ENCODE measurements around the gene FAM107A.

FAM107A gene

DNA sequence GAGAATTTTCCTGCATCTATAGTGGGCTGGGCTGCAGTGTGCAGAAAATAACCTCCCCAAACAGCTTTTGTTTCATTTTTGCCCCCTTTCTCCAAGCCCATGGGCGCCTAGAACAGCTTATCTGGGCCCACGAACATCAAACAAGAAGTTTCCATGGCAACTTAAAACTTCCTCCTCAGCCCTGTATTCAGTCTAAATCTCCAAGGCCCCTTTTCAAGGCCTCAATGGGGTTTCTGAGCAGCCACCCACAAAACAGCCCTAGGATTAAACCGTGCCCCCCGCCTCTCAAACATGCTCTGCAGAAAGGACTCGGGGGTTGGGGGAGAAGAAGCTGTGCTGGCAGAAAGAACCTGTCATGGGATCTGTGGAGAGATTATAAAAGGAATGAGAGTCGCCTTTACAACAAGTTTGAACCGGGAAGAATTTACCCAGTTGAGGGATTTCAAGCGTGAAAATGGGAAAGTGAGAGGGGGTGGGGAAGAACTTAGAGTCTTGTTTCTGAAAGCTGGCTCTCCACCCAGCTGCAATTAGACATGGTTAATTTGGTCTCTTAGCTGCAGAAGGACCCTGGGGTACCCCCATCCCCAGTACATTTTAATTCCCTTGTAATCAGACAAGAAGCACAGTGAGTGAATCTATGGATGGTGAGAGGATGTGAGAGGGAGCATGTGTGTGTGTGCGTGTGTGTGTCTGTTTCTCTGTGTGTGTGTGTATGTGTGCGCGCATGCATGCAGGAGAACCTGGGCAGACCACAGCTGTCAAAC is 4.3 kb upstream of the FAM107A start:
- no peak overlapping the region for H3K4me3 ChIP-seq (ENCODE audit: low read depth, low read length)
- no peak overlapping the region for H3K27ac ChIP-seq
- TF ChIP-seq, protein P1, sequence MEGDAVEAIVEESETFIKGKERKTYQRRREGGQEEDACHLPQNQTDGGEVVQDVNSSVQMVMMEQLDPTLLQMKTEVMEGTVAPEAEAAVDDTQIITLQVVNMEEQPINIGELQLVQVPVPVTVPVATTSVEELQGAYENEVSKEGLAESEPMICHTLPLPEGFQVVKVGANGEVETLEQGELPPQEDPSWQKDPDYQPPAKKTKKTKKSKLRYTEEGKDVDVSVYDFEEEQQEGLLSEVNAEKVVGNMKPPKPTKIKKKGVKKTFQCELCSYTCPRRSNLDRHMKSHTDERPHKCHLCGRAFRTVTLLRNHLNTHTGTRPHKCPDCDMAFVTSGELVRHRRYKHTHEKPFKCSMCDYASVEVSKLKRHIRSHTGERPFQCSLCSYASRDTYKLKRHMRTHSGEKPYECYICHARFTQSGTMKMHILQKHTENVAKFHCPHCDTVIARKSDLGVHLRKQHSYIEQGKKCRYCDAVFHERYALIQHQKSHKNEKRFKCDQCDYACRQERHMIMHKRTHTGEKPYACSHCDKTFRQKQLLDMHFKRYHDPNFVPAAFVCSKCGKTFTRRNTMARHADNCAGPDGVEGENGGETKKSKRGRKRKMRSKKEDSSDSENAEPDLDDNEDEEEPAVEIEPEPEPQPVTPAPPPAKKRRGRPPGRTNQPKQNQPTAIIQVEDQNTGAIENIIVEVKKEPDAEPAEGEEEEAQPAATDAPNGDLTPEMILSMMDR (IDR thresholded peaks at IDR 0.05): no peak
- no peak overlapping the region for H2AFZ ChIP-seq
- H3K9me3 ChIP-seq (ENCODE audit: control insufficient read depth, low read length): no peaks in the 10 kb centered on the region
- no peaks in the 10 kb centered on the region for H3K79me2 ChIP-seq
- no peak overlapping the region for H3K4me2 ChIP-seq (ENCODE audit: low read length)
- no peak overlapping the region for H3K9ac ChIP-seq
- H3K4me1 ChIP-seq: peaks cover 5% of the 10 kb centered on the region
- peaks cover 4% of the 10 kb centered on the region for H3K27me3 ChIP-seq (ENCODE audit: control insufficient read depth, insufficient read depth, low read length)
- no peaks in the 10 kb centered on the region for H3K36me3 ChIP-seq (ENCODE audit: control insufficient read depth, insufficient read depth, low read length)

GRCh38 chr3:58580826-58581327 is 3.7 kb upstream of the FAM107A start:
- H3K9me3 ChIP-seq (ENCODE audit: control insufficient read depth, low read length): no peaks in the 10 kb centered on the region
- no peak overlapping the region for H3K27ac ChIP-seq
- no peaks in the 10 kb centered on the region for H3K79me2 ChIP-seq
- no peak overlapping the region for H3K9ac ChIP-seq
- peaks cover under 1% of the 10 kb centered on the region for H3K27me3 ChIP-seq (ENCODE audit: control insufficient read depth, insufficient read depth, low read length)
- no peak overlapping the region for H3K4me3 ChIP-seq (ENCODE audit: low read depth, low read length)
- no peak overlapping the region for H3K4me2 ChIP-seq (ENCODE audit: low read length)
- H2AFZ ChIP-seq: no peak overlapping the region
- TF ChIP-seq, protein P1 (IDR thresholded peaks at IDR 0.05): no peak
- peaks cover 3% of the 10 kb centered on the region for H3K4me1 ChIP-seq
- H3K36me3 ChIP-seq (ENCODE audit: control insufficient read depth, insufficient read depth, low read length): no peaks in the 10 kb centered on the region

GRCh38 chr3:58578873-58579272 is 1.7 kb upstream of the FAM107A start:
- no peak overlapping the region for H3K4me2 ChIP-seq (ENCODE audit: low read length)
- H2AFZ ChIP-seq: no peak overlapping the region
- no peaks in the 10 kb centered on the region for H3K79me2 ChIP-seq
- H3K36me3 ChIP-seq (ENCODE audit: control insufficient read depth, insufficient read depth, low read length): no peaks in the 10 kb centered on the region
- TF ChIP-seq, protein P1 (IDR thresholded peaks at IDR 0.05): no peak
- no peak overlapping the region for H3K9ac ChIP-seq
- no peaks in the 10 kb centered on the region for H3K9me3 ChIP-seq (ENCODE audit: control insufficient read depth, low read length)
- H3K4me1 ChIP-seq: no peaks in the 10 kb centered on the region
- H3K4me3 ChIP-seq (ENCODE audit: low read depth, low read length): no peak overlapping the region
- H3K27me3 ChIP-seq (ENCODE audit: control insufficient read depth, insufficient read depth, low read length): no peaks in the 10 kb centered on the region
- H3K27ac ChIP-seq: no peak overlapping the region

GRCh38 chr3:58576716-58577115 is 475 bp downstream of the FAM107A start:
- no peak overlapping the region for H3K9ac ChIP-seq
- no peaks in the 10 kb centered on the region for H3K36me3 ChIP-seq (ENCODE audit: control insufficient read depth, insufficient read depth, low read length)
- TF ChIP-seq, protein P1 (IDR thresholded peaks at IDR 0.05): no peak
- H3K27me3 ChIP-seq (ENCODE audit: control insufficient read depth, insufficient read depth, low read length): no peaks in the 10 kb centered on the region
- H3K27ac ChIP-seq: peak overlapping the region; percentile 78
- H3K79me2 ChIP-seq: no peaks in the 10 kb centered on the region
- no peak overlapping the region for H2AFZ ChIP-seq
- no peaks in the 10 kb centered on the region for H3K9me3 ChIP-seq (ENCODE audit: control insufficient read depth, low read length)
- no peaks in the 10 kb centered on the region for H3K4me1 ChIP-seq
- H3K4me2 ChIP-seq (ENCODE audit: low read length): no peak overlapping the region
- no peak overlapping the region for H3K4me3 ChIP-seq (ENCODE audit: low read depth, low read length)

All from parathyroid adenoma (tissue), 2 donors.